Gastrocnemius medialis (tissue), 4 donors: ENCODE data around the gene AK8.

Experiments
- CTCF ChIP-seq, 5 experiments: fragments of 450-650 bp in 3 of 5; fragments of 200-600 bp in 2 of 5; sonication (generic) in 2 of 5; IDR thresholded peaks in 4 of 5; conservative IDR thresholded peaks in 1 of 5; 1 replicate in 4 of 5; 2 replicates in 1 of 5; pipeline ENCODE4 v1.5.1; 2016 to 2019; ENCODE audit warnings: antibody characterized with exemption in 5 of 5, mild to moderate bottlenecking in 3 of 5, moderate library complexity in 3 of 5
- POLR2A ChIP-seq, 2 donors: fragments of 450-650 bp; IDR thresholded peaks; one replicate each; pipeline ENCODE4 v1.6.1; 2017; ENCODE audit warnings: antibody characterized with exemption in 2 of 2, mild to moderate bottlenecking in 2 of 2, moderate library complexity in 2 of 2

- no peak for TF ChIP-seq CTCF (IDR thresholded peaks at IDR 0.05 in 4 of 5, conservative IDR thresholded peaks at IDR 0.05 in 1 of 5)
- no peak for TF ChIP-seq POLR2A (IDR thresholded peaks at IDR 0.05)
Measured at GRCh38 chr9:132743931-132744479, 134.1 kb downstream of the AK8 start.
